ENCODE data around the gene HDAC8.
A peak's percentile ranks its signal among the peaks of the same experiment; 100 is the strongest.

HDAC8 gene

GRCh38 chrX:72282302-72282701 is 290.3 kb downstream of the HDAC8 start:
- DNase-seq (ENCODE audit: low spot score), result no peak

- DNase-seq (ENCODE audit: low spot score), result peak; percentile 12
Observed at GRCh38 chrX:72280321-72280845, 292.3 kb downstream of the HDAC8 start.
